Fibroblast of the aortic adventitia (primary cell): ENCODE measurements around the gene GNB1. TPM values are rescaled to one million over a fixed set of nuclear protein-coding genes. Genes with fewer than 3 reads are reported as not detected.
A peak's percentile ranks its signal among the peaks of the same experiment; 100 is the strongest.

ENCODE experiments used
- DNase-seq: peaks from one replicate; pipeline ENCODE4 v3.0.0-alpha.2; 2010; ENCODE audit warnings: low read depth
- H3K4me3 ChIP-seq: 2 replicates; pipeline ENCODE4 v1.5.1; 2011; ENCODE audit warnings: low read depth, mild to moderate bottlenecking, control low read depth, low read length, moderate library complexity
- total RNA-seq: library from RNA; depleted of rRNA; stranded (reverse); fragments of >200 nt; gene quantifications from 2 replicates; pipeline ENCODE4 v1.2.3, GENCODE V29; 2012; ENCODE audit warnings: low replicate concordance
- TF ChIP-seq, protein P1 (sequence below): IDR thresholded peaks from 2 replicates; pipeline ENCODE4 v1.5.1; 2011; ENCODE audit warnings: mild to moderate bottlenecking, low read length, control low read depth, inconsistent platforms; ENCODE audit not compliant: insufficient read depth

Gene GNB1
- total RNA-seq, 1 donor: 108 TPM

DNA sequence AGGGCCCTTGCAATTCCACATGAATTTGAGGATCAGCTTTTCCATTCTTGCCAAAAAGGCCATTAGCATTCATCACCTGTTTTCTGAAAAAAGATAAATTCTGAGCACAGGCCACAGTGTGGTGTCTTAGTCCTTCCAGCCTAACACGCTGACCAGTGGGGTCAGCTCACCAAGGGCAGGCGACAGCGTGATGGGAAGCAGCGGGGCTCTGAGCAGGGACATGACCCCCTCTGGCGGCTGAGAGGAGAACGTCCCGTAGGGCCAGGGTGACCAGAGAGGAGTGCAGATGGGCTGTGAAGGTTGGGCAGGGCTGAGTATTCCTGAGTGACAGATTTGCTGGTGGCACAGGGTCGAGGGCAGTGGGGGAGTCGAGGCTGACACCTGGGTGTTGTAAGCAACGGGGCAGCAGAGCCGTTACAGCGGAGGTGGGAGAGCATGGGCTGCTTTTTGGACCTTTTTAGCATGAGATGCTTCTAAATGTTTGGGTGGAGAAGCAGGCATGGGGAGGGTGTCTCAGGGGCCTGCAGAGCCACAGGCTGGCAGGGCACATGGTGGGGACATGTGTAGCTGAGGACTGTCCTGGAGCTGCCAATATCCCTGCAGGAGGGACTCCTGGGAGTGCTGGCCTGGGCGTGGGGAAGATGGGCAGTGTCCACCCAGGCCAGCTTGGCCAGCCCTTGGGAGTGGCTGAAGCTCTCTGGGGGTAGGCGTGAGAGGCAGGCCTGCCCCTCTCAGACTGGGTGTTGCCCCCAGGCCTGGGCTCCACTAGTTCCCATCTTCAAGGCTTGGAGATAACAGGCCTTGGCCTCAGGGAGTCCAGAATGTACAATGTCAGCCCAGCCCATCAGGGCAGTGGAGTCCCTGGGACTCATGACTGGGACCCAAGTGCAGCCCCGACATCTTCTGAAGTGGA is 15.6 kb upstream of the GNB1 start:
- TF ChIP-seq, protein P1, sequence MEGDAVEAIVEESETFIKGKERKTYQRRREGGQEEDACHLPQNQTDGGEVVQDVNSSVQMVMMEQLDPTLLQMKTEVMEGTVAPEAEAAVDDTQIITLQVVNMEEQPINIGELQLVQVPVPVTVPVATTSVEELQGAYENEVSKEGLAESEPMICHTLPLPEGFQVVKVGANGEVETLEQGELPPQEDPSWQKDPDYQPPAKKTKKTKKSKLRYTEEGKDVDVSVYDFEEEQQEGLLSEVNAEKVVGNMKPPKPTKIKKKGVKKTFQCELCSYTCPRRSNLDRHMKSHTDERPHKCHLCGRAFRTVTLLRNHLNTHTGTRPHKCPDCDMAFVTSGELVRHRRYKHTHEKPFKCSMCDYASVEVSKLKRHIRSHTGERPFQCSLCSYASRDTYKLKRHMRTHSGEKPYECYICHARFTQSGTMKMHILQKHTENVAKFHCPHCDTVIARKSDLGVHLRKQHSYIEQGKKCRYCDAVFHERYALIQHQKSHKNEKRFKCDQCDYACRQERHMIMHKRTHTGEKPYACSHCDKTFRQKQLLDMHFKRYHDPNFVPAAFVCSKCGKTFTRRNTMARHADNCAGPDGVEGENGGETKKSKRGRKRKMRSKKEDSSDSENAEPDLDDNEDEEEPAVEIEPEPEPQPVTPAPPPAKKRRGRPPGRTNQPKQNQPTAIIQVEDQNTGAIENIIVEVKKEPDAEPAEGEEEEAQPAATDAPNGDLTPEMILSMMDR: peak; percentile 97
- DNase-seq: peak; percentile 77
- no peak overlapping the region for H3K4me3 ChIP-seq

DNA sequence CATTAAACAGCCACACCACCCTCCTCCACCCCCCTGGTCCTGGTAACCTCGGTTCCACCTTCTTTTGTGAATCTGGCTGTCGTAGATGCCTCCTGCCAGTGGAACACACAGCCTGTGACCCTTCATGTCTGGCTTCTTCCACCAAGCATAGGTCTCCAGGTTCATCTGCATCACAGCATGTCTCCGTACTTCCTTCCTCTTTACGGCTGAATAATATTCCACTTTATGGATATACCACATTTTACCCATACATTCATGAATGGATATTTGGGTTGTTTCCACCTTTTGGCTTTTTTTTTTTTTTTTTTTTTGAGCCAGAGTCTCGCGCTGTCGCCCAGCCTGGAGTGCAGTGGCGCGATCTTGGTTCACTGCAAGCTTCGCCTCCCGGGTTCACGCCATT is 12.3 kb upstream of the GNB1 start:
- no peak overlapping the region for H3K4me3 ChIP-seq

DNA sequence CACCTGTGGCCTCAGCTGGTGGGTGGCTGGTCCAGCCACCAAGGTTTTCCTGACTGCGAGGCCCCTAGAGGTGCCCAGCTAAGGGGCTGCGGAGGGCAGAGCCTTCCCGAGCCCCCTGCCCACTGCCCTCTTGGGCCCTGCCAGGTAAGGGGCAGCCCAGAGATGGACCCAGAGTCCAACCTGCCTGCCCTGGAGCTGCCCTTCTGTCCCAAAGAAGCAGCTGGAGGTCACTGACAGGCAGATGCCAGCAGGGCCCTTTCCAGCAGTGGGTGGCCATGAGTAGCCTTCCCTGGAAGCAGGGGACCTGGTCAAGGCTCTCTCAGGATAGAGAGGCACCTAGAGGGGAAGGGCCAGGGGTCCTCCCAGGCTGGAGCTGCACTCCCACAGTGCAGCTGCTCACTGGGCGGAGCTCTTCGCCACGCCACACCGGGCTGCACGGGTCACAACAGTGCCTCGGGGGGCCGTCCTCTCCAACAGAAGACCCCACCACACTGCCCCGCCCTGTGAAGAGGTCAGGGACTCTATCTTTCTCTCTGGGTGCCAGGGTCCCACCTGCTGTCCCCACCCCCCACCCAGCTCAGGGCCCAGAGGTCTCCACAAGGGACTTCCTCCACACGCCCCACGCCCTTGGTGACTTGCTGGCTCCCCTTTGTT is 10.9 kb upstream of the GNB1 start:
- TF ChIP-seq, protein P1: no peak
- no peak overlapping the region for H3K4me3 ChIP-seq
- no peak for DNase-seq

More for the DNA sequence above, 12.3 kb upstream of the GNB1 start:
- TF ChIP-seq, protein P1: no peak
- DNase-seq: no peak

DNA sequence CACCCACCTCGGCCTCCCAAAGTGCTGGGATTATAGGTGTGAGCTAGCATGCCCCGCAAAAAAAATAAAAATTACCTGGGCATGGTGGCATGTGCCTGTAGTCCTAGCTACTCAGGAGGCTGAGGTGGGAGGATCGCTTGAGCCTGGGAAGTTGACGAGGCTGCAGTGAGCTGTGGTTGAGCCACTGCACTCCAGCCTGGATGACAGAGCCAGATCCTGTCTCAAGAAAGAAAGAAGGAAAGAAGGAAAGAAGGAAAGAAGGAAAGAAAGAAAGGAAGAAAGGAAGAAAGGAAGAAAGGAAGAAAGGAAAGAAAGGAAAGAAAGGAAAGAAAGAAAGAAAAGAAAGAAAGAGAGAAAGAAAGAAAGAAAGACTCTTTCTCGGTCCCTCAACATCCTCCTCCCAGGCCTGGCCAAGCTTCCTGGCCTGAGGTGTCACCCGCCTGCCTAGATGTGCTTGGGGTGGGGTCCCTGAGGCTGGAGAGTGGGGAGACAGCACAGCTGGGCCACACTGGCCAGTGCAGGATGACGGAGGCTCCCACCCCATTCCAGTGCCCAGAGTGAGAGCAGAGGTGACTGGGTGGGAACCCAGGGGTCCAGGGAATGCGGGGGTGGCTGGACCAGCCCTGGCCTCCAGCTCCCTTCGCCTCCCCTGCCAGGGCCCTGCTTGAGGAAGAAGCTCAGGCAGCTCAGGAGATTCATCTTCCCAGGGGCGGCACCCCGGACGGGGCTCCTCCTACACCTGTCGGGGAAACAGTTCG is 10.2 kb upstream of the GNB1 start:
- H3K4me3 ChIP-seq: no peak overlapping the region
- DNase-seq: no peak
- TF ChIP-seq, protein P1: no peak

DNA sequence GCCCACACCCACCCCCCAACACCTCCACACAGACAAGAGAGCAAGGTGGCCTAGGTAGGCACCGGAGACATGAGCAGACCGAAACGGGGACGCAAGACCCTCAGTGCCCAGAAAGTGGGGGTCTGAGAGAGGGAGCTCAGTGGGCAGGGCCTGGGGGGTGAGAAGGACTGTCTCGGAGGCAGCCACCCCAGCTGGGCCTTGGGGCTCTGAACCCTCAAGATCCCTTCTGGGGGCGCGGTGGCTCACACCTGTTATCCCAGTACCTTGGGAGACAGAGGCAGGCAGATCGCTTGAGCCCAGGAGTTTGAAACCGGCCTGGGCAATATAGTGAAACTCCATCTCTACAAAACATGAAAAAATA is 9.1 kb upstream of the GNB1 start:
- TF ChIP-seq, protein P1: no peak
- DNase-seq: no peak
- no peak overlapping the region for H3K4me3 ChIP-seq

DNA sequence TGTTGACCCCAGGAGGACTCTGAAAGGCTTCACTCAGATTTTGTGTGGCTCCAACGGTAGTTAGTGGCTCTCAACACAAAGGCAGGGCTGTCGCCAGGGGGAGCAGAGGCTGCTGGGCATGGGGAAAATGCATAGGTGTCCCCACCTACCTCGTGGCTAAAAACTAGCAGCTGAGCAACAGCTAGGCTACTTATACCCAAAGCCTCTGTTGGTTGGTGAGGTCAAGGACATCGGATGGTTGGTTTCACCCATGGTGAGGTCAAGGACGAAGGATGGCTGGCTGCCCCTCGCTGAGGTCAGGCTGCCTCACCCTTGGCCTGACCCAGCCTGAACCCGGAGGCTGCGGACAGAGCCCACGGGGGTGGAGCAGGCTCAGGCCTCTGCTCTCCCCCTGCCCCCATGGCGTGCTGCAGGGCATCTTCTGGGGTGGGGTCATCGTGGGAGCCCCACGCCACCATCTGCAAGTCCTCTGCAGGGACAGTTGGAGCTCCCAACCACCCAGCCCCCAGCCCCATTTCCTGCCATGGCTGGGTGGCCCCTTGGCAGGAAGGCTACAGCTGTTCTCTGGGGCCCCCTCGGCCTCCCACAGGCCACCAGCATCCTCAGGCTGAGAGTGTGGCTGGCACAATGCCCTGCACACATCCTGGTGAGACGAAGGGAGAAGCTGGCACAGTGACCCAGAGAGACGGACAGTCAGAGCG is 8.5 kb upstream of the GNB1 start:
- TF ChIP-seq, protein P1: no peak
- DNase-seq: no peak
- no peak overlapping the region for H3K4me3 ChIP-seq
